GM23338 (cell line): ENCODE data around the gene KPTN. TPM values are rescaled to one million over a fixed set of nuclear protein-coding genes. Genes with fewer than 3 reads are reported as not detected.

Source experiments
- ATAC-seq: fragments of 200-7000 bp; cut with Tn5 transposase; 3 replicates; pipeline ENCODE4 v1.9.1; 2020
- DNase-seq: peaks from one replicate; pipeline ENCODE4 v3.0.0-alpha.2; 2015; ENCODE audit warnings: low spot score
- H2AFZ ChIP-seq: fragments of 200-600 bp; sonication (generic); 2 replicates; pipeline ENCODE4 v1.8.0; 2016; ENCODE audit warnings: antibody characterized with exemption, mild to moderate bottlenecking, moderate library complexity
- H3F3A ChIP-seq: fragments of 200-600 bp; sonication (generic); replicated peaks from 2 replicates; pipeline ENCODE4 v1.8.0; 2017; ENCODE audit warnings: antibody characterized with exemption, mixed run types, low read depth
- H3K27ac ChIP-seq: fragments of 200-600 bp; sonication (generic); 2 replicates; pipeline ENCODE4 v1.6.1; 2016; ENCODE audit warnings: low read depth
- H3K27me3 ChIP-seq: fragments of 200-600 bp; sonication (generic); 2 replicates; pipeline ENCODE4 v1.8.0; 2016; ENCODE audit warnings: mild to moderate bottlenecking, mixed run types, moderate library complexity; ENCODE audit not compliant: insufficient read depth
- H3K36me3 ChIP-seq: fragments of 200-600 bp; sonication (generic); 2 replicates; pipeline ENCODE4 v1.8.0; 2016; ENCODE audit warnings: mild to moderate bottlenecking; ENCODE audit not compliant: insufficient read depth
- H3K4me1 ChIP-seq: fragments of 200-600 bp; sonication (generic); 2 replicates; pipeline ENCODE4 v1.8.0; 2016; ENCODE audit warnings: mild to moderate bottlenecking, moderate library complexity; ENCODE audit not compliant: insufficient read depth
- H3K4me2 ChIP-seq: fragments of 200-600 bp; sonication (generic); 2 replicates; pipeline ENCODE4 v1.7.1; 2017; ENCODE audit warnings: mixed run types
- H3K4me3 ChIP-seq: fragments of 200-600 bp; sonication (generic); 2 replicates; pipeline ENCODE4 v1.6.1; 2016; ENCODE audit warnings: mixed run types
- H3K79me2 ChIP-seq: fragments of 200-600 bp; sonication (generic); replicated peaks from 2 replicates; pipeline ENCODE4 v1.8.0; 2017; ENCODE audit warnings: mild to moderate bottlenecking; ENCODE audit not compliant: insufficient read depth
- H3K9me2 ChIP-seq: fragments of 200-600 bp; sonication (generic); 2 replicates; pipeline ENCODE4 v1.8.0; 2017; ENCODE audit not compliant: insufficient read depth
- H4K20me1 ChIP-seq: fragments of 200-600 bp; sonication (generic); replicated peaks from 2 replicates; pipeline ENCODE4 v1.8.0; 2017; ENCODE audit warnings: mild to moderate bottlenecking; ENCODE audit not compliant: insufficient read depth
- H3K27ac Mint-ChIP-seq: 2 replicates; pipeline ENCODE4 v1.8.0; 2020; ENCODE audit warnings: inconsistent platforms, mild to moderate bottlenecking, moderate library complexity, mixed read lengths
- H3K27me3 Mint-ChIP-seq: 3 replicates; pipeline ENCODE4 v1.8.0; 2022; ENCODE audit warnings: low read depth, mild to moderate bottlenecking, moderate library complexity, mixed read lengths, inconsistent platforms; ENCODE audit not compliant: insufficient read depth, poor library complexity
- H3K36me3 Mint-ChIP-seq: 3 replicates; pipeline ENCODE4 v1.8.0; 2021; ENCODE audit warnings: low read depth, mild to moderate bottlenecking, inconsistent platforms, moderate library complexity, mixed read lengths
- H3K4me1 Mint-ChIP-seq: 3 replicates; pipeline ENCODE4 v1.8.0; 2020; ENCODE audit warnings: mild to moderate bottlenecking, inconsistent platforms, mixed read lengths
- H3K4me3 Mint-ChIP-seq: 3 replicates; pipeline ENCODE4 v1.8.0; 2021; ENCODE audit warnings: moderate library complexity, mild to moderate bottlenecking, inconsistent platforms, mixed read lengths
- H3K9me3 Mint-ChIP-seq: 3 replicates; pipeline ENCODE4 v1.8.0; 2020; ENCODE audit warnings: moderate library complexity, mild to moderate bottlenecking, inconsistent platforms, mixed read lengths
- CTCF ChIP-seq, 2 experiments: fragments of 200-600 bp in 1 of 2; sonication (generic) in 1 of 2; conservative IDR thresholded peaks; 2 replicates each; pipeline versions ENCODE4 v1.5.1 to v1.6.1; 2016 to 2017; ENCODE audit warnings: antibody characterized with exemption in 2 of 2, low read depth in 2 of 2, mild to moderate bottlenecking in 2 of 2, moderate library complexity in 1 of 2
- ETS1 ChIP-seq: IDR thresholded peaks from 2 replicates; pipeline ENCODE4 v1.6.1; 2016; ENCODE audit warnings: antibody characterized with exemption
- EZH2 ChIP-seq: fragments of 200-600 bp; sonication (generic); IDR thresholded peaks from one replicate; pipeline ENCODE4 v1.8.0; 2017; ENCODE audit warnings: antibody characterized with exemption, mild to moderate bottlenecking, low read depth; ENCODE audit not compliant: unreplicated experiment
- EZH2phosphoT487 ChIP-seq: fragments of 200-600 bp; sonication (generic); IDR thresholded peaks from one replicate; pipeline ENCODE4 v1.8.1; 2018; ENCODE audit warnings: antibody characterized with exemption; ENCODE audit not compliant: unreplicated experiment
- JUNB ChIP-seq: IDR thresholded peaks from one replicate; pipeline ENCODE4 v1.6.1; 2016; ENCODE audit warnings: antibody characterized with exemption; ENCODE audit not compliant: unreplicated experiment
- NANOG ChIP-seq: IDR thresholded peaks from 2 replicates; pipeline ENCODE4 v1.6.1; 2016; ENCODE audit warnings: antibody characterized with exemption, borderline replicate concordance
- POLR2AphosphoS5 ChIP-seq: IDR thresholded peaks from 2 replicates; pipeline ENCODE4 v1.6.1; 2016; ENCODE audit warnings: antibody characterized with exemption, low read depth
- REST ChIP-seq: IDR thresholded peaks from one replicate; pipeline ENCODE4 v1.6.1; 2018; ENCODE audit warnings: antibody characterized with exemption; ENCODE audit not compliant: unreplicated experiment
- STAT1 ChIP-seq: IDR thresholded peaks from one replicate; pipeline ENCODE4 v1.6.1; 2016; ENCODE audit warnings: antibody characterized with exemption; ENCODE audit not compliant: unreplicated experiment
- ZNF114 ChIP-seq: fragments of 250-450 bp; sonication (Bioruptor Pico); IDR thresholded peaks from 2 replicates; pipeline ENCODE4 v1.5.0; 2020; ENCODE audit warnings: mild to moderate bottlenecking, moderate library complexity
- ZNF331 ChIP-seq: fragments of 250-450 bp; sonication (Bioruptor Pico); IDR thresholded peaks from 2 replicates; pipeline ENCODE4 v1.5.0; 2020; ENCODE audit warnings: low read depth, mild to moderate bottlenecking, moderate library complexity
- ZNF462 ChIP-seq: fragments of 250-450 bp; sonication (Bioruptor Pico); IDR thresholded peaks from 2 replicates; pipeline ENCODE4 v1.5.0; 2020; ENCODE audit warnings: mild to moderate bottlenecking, moderate library complexity
- polyA plus RNA-seq: library from polyadenylated mRNA; unstranded; fragments of >200 nt; fragmentation: Nextera tagmentation; extraction: Ambion mirVana; gene quantifications from 2 replicates; pipeline ENCODE4 v1.2.1, GENCODE V29; 2016
- total RNA-seq: library from RNA; depleted of rRNA; stranded (reverse); fragments of >200 nt; shearing (Covaris generic); gene quantifications from 2 replicates; pipeline ENCODE4 v1.2.3, GENCODE V29; 2014

Gene KPTN
- total and polyA plus RNA-seq, 2 experiments from 2014 or later = 19.8 to 26.2 TPM

GRCh38 chr19:47523473-47523872 is 39.5 kb upstream of the KPTN start:
- H3K4me3 ChIP-seq = no peak overlapping the region
- TF ChIP-seq EZH2phosphoT487 (no peak), EZH2 (no peak), POLR2AphosphoS5 (no peak), ETS1 (no peak), ZNF462 (CRISPR knock-in tag) (no peak), ZNF114 (CRISPR knock-in tag) (no peak), ZNF331 (CRISPR knock-in tag) (no peak), CTCF (conservative IDR thresholded peaks at IDR 0.05; ENCODE audit: low read depth in 2 of 2) (no peak), REST (no peak), JUNB (no peak), STAT1 (no peak), NANOG (no peak)
- no peaks in the 10 kb centered on the region for H3K79me2 ChIP-seq
- no peaks in the 10 kb centered on the region for H4K20me1 ChIP-seq
- no peaks in the 10 kb centered on the region for H3K36me3 Mint-ChIP-seq
- no peak overlapping the region for H3K4me2 ChIP-seq
- H3K27ac Mint-ChIP-seq = no peak overlapping the region
- no peak overlapping the region for H3K4me3 Mint-ChIP-seq
- peaks cover 10% of the 10 kb centered on the region for H3K27me3 Mint-ChIP-seq
- no peaks in the 10 kb centered on the region for H3K36me3 ChIP-seq
- H3K27ac ChIP-seq = no peak overlapping the region
- peaks cover 6% of the 10 kb centered on the region; the same call in 2 of the 3 replicates for H3K4me1 Mint-ChIP-seq
- H3K9me3 Mint-ChIP-seq = no peaks in the 10 kb centered on the region
- ATAC-seq (0 out of 3 replicates have a peak, but pooled peaks have one; percentile 17), DNase-seq (no peak)
- H3F3A ChIP-seq = no peaks in the 10 kb centered on the region; the same call in 1 of the 2 replicates
- H3K4me1 ChIP-seq = no peaks in the 10 kb centered on the region; the same call in 1 of the 2 replicates
- peak overlapping the region; percentile 69 for H2AFZ ChIP-seq
- H3K9me2 ChIP-seq = no peaks in the 10 kb centered on the region
- H3K27me3 ChIP-seq = no peaks in the 10 kb centered on the region
